Activated B cell treated with CpG ODN at 0.5 μM for 24 hours (primary cell): ENCODE measurements around the gene SH3BP5L. TPM values are rescaled to one million over a fixed set of nuclear protein-coding genes. Genes with fewer than 3 reads are reported as not detected.

ENCODE experiments used
- ATAC-seq: fragments of 200-7000 bp; cut with Tn5 transposase; one replicate; pipeline ENCODE4 v1.10.0; 2021; ENCODE audit warnings: low read depth, mild to moderate bottlenecking, moderate library complexity
- CTCF ChIA-PET: fragments of 350-600 bp; sonication (Branson Sonifier 250); formaldehyde crosslinking; loops from one replicate; lab custom pipeline; 2021; ENCODE audit warnings: antibody characterized with exemption; lab: Charles Lee
- POLR2A ChIA-PET: fragments of 350-600 bp; sonication (Branson Sonifier 250); formaldehyde crosslinking; loops from one replicate; lab custom pipeline; 2021; ENCODE audit warnings: antibody characterized with exemption; lab: Charles Lee
- DNase-seq: peaks from one replicate; pipeline ENCODE4 v3.0.0; 2022
- H3K27ac Mint-ChIP-seq: one replicate; pipeline ENCODE4 v1.8.0; 2020; ENCODE audit warnings: mixed read lengths
- H3K27me3 Mint-ChIP-seq: one replicate; pipeline ENCODE4 v1.8.0; 2021; ENCODE audit warnings: mixed read lengths
- H3K36me3 Mint-ChIP-seq: one replicate; pipeline ENCODE4 v1.8.0; 2021; ENCODE audit warnings: low read depth, mixed read lengths
- H3K4me1 Mint-ChIP-seq: one replicate; pipeline ENCODE4 v1.8.0; 2021; ENCODE audit warnings: mixed read lengths
- H3K4me3 Mint-ChIP-seq: one replicate; pipeline ENCODE4 v1.8.0; 2020; ENCODE audit warnings: mild to moderate bottlenecking, mixed read lengths
- H3K9me3 Mint-ChIP-seq: one replicate; pipeline ENCODE4 v1.8.0; 2020; ENCODE audit warnings: mixed read lengths
- intact Hi-C: fragments of 100-400 bp; cut with micrococcal nuclease; formaldehyde crosslinking; loops from one replicate; pipeline ENCODE4 v1.15.1; 2024
- total RNA-seq: library from RNA; stranded (reverse); gene quantifications from 2 replicates; pipeline ENCODE4 v1.2.3, GENCODE V29; 2022
- TF ChIP-seq, protein P1 (sequence below): fragments of 200-600 bp; IDR thresholded peaks from one replicate; pipeline ENCODE4 v1.8.0; 2022; ENCODE audit warnings: antibody characterized with exemption, mild to moderate bottlenecking

SH3BP5L gene
- total RNA-seq, 1 donor from 2014 or later = 27.3 TPM

DNA sequence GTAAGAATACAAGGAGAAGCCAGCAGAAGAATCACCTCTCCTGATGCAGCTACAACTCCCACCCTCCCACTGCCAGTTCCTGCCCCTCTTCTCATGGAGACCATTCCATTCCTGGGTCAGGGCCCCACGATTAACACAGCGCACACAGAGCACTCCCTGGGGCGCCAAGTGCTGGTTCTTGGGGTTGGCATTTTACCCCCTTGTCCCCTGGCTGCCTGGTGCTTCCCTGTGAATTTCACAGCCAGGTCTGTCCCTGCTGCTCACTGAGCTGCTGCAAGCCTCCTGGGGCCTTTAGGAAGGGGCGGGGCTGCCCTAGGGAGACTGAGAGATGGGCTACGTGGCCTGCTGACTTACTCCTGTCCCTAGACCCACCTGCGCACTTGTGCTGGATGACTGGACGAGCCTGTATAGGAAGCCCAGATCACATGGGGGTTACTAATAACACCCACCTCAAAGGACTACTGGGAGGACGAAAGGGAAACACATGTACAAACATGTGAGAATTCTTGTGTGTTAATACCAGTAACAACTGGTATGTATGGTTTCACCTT, 17.1 kb upstream of the SH3BP5L start:
- no peak overlapping the region for H3K4me3 Mint-ChIP-seq
- TF ChIP-seq, protein P1, sequence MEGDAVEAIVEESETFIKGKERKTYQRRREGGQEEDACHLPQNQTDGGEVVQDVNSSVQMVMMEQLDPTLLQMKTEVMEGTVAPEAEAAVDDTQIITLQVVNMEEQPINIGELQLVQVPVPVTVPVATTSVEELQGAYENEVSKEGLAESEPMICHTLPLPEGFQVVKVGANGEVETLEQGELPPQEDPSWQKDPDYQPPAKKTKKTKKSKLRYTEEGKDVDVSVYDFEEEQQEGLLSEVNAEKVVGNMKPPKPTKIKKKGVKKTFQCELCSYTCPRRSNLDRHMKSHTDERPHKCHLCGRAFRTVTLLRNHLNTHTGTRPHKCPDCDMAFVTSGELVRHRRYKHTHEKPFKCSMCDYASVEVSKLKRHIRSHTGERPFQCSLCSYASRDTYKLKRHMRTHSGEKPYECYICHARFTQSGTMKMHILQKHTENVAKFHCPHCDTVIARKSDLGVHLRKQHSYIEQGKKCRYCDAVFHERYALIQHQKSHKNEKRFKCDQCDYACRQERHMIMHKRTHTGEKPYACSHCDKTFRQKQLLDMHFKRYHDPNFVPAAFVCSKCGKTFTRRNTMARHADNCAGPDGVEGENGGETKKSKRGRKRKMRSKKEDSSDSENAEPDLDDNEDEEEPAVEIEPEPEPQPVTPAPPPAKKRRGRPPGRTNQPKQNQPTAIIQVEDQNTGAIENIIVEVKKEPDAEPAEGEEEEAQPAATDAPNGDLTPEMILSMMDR = no peak
- H3K9me3 Mint-ChIP-seq = no peaks in the 10 kb centered on the region
- peak overlapping the region; percentile 44 for H3K27ac Mint-ChIP-seq
- ChIA-PET CTCF (interaction anchor here (2.1 kb wide), 1 partner anchor 16 kb away, joined by 16 read pairs; the partner anchor contains the start of gene ZNF692), POLR2A (interaction anchor here (0.8 to 2.7 kb wide), 2 partner anchors 10 to 16 kb away, joined by 3 to 19 read pairs; partner anchors contain the start of gene ZNF692)
- no peaks in the 10 kb centered on the region for H3K27me3 Mint-ChIP-seq
- peaks cover 46% of the 10 kb centered on the region for H3K36me3 Mint-ChIP-seq
- intact Hi-C loops = no loop called here
- H3K4me1 Mint-ChIP-seq = peaks cover 44% of the 10 kb centered on the region
- ATAC-seq (no peak), DNase-seq (no peak)

DNA sequence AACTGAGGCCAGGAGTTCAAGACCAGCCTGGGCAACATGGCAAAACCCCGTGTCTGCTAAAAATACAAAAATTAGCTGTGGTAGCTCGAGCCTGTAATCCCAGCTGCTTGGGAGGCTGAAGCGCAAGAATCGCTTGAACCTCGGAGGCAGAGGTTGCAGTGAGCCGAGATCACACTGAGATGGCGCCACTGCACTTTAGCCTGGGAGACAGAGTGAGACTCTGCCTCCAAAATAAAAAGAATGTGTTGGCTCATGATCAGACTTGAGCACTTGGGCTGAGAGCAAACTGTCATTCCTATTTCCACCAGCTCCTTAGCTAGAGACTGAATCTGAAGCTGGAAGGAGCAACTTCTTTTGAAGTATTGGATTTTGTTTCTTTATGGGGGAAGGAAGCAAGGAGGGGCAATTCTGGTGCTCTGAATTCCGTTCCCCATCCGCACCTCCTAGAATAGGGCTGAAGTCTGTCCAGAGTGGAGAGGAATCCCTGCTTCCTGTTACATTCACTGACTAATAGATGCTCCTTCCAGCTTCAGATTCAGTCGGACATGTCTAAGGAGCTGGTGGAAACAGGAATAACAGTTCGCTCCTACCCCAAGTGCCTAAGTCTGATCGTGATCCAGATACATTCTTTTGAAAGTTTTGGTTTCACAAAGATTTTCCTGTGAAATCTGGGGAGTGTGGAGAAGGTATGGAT, 16.1 kb upstream of the SH3BP5L start:
- no peak for DNase-seq
- H3K4me3 Mint-ChIP-seq = no peak overlapping the region
- ChIA-PET CTCF (interaction anchor here (0.8 to 2.1 kb wide), 2 partner anchors 17 to 85 kb away, joined by 3 to 16 read pairs; partner anchors contain the start of gene ZNF692), POLR2A (interaction anchor here (1.0 to 2.7 kb wide), 2 partner anchors 16 to 17 kb away, joined by 3 to 19 read pairs; partner anchors contain the start of genes SH3BP5L and ZNF692)
- no peaks in the 10 kb centered on the region for H3K27me3 Mint-ChIP-seq
- peak overlapping the region; percentile 65 for H3K27ac Mint-ChIP-seq
- no peaks in the 10 kb centered on the region for H3K9me3 Mint-ChIP-seq
- ATAC-seq = no peak
- H3K36me3 Mint-ChIP-seq = peaks cover 39% of the 10 kb centered on the region
- TF ChIP-seq, protein P1 = no peak
- intact Hi-C loops = no loop called here
- H3K4me1 Mint-ChIP-seq = peaks cover 44% of the 10 kb centered on the region

DNA sequence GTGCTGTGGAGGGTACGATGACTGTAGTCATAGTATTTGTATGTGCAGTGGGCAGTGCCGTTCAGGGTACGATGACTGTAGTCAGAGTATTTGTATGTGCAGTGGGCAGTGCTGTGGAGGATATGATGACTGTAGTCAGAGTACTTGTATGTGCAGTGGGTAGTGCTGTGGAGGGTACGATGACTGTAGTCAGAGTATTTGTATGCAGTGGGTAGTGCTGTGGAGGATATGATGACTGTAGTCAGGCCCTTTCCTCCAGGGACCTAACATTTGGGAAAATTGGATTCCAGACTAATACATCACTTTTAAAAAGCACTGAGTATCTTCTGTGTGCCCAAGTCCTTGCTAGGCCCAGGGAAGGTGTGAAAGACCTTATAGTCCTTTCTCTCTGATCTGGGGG, 15.2 kb upstream of the SH3BP5L start:
- DNase-seq = no peak
- Mint-ChIP-seq H3K36me3 (peaks cover 30% of the 10 kb centered on the region), H3K4me1 (peaks cover 44% of the 10 kb centered on the region), H3K27ac (peak overlapping the region; percentile 24), H3K9me3 (no peaks in the 10 kb centered on the region), H3K27me3 (no peaks in the 10 kb centered on the region), H3K4me3 (peak overlapping the region; percentile 20)
- POLR2A ChIA-PET = interaction anchor here (1.0 to 3.8 kb wide), 3 partner anchors 10 to 18 kb away, joined by 3 to 22 read pairs (median 19); partner anchors contain the start of genes SH3BP5L and ZNF692
- TF ChIP-seq, protein P1 = no peak
- intact Hi-C loops = no loop called here
- ATAC-seq = no peak
- CTCF ChIA-PET = interaction anchor here (0.8 to 2.1 kb wide), 2 partner anchors 18 to 86 kb away, joined by 3 to 16 read pairs; partner anchors contain the start of gene ZNF692

DNA sequence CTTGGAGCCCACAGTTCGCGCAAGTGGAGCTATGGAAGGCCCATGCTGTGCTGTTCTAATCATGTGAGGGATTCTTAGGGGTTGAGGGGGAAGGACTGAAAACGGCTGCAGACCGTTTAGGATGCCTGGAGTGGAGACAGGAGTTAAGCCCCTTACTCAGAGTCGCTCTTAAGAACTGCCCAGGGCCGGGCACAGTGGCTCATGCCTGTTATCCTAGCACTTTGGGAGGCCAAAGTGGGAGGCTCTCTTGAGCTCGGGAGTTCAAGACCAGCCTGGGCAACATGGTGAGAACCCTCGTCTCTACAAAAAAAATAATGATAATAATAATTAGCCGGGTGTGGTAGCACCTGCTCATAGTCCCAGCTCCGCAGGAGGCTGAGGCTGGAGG, 13.4 kb upstream of the SH3BP5L start:
- intact Hi-C loops = loop anchor here (1.0 kb wide), 2 partner anchors 34 to 67 kb away; partner anchors contain the start of gene PGBD2
- peaks cover 44% of the 10 kb centered on the region for H3K4me1 Mint-ChIP-seq
- peaks cover 14% of the 10 kb centered on the region for H3K36me3 Mint-ChIP-seq
- H3K27me3 Mint-ChIP-seq = no peaks in the 10 kb centered on the region
- TF ChIP-seq, protein P1 = no peak
- POLR2A ChIA-PET = interaction anchor here (0.7 to 4.6 kb wide), 9 partner anchors 8 to 67 kb away, joined by 3 to 250 read pairs (median 18); partner anchors contain the start of genes PGBD2, SH3BP5L and ZNF692
- no peaks in the 10 kb centered on the region for H3K9me3 Mint-ChIP-seq
- H3K4me3 Mint-ChIP-seq = no peak overlapping the region
- H3K27ac Mint-ChIP-seq = peak overlapping the region; percentile 98
- no peak for ATAC-seq
- CTCF ChIA-PET = interaction anchor here (1.2 to 3.3 kb wide), 3 partner anchors 13 to 32 kb away, joined by 5 to 31 read pairs (median 29); partner anchors contain the start of genes SH3BP5L and ZNF692
- DNase-seq = no peak
